DOHH2 (cell line): ENCODE data around the gene DMD.

Experiments
- EZH2phosphoT487 ChIP-seq: fragments of 200-600 bp; sonication (generic); IDR thresholded peaks from 2 replicates; pipeline ENCODE4 v1.6.1; 2017; ENCODE audit warnings: borderline replicate concordance, mild to moderate bottlenecking, antibody characterized with exemption, low read length, moderate library complexity, mixed read lengths
- TF ChIP-seq, protein P1 (sequence below): fragments of 200-600 bp; sonication (generic); IDR thresholded peaks from one replicate; pipeline ENCODE4 v1.5.1; 2014; ENCODE audit warnings: antibody characterized with exemption, mild to moderate bottlenecking, low read depth, low read length; ENCODE audit not compliant: poor library complexity, severe bottlenecking

DNA sequence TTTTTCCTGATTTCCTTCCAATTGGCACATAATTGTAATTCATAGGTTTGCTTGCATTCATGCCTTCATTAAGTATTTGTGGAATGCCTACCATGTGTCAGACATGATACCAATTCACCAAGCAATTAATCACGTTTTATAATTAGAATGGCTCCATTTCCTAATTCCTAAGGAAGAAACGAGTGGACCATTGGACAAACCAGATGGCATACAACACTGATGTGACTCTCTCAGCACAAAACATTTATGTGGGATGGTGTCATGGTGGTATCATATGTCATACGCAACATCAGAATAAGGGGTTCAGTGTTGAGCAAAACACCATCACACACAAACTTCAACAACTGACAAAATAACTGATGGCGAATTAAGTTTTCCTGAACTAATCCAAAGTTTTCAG, 502.8 kb downstream of the DMD start:
- TF ChIP-seq, protein P1, sequence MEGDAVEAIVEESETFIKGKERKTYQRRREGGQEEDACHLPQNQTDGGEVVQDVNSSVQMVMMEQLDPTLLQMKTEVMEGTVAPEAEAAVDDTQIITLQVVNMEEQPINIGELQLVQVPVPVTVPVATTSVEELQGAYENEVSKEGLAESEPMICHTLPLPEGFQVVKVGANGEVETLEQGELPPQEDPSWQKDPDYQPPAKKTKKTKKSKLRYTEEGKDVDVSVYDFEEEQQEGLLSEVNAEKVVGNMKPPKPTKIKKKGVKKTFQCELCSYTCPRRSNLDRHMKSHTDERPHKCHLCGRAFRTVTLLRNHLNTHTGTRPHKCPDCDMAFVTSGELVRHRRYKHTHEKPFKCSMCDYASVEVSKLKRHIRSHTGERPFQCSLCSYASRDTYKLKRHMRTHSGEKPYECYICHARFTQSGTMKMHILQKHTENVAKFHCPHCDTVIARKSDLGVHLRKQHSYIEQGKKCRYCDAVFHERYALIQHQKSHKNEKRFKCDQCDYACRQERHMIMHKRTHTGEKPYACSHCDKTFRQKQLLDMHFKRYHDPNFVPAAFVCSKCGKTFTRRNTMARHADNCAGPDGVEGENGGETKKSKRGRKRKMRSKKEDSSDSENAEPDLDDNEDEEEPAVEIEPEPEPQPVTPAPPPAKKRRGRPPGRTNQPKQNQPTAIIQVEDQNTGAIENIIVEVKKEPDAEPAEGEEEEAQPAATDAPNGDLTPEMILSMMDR: no peak
- no peak for TF ChIP-seq EZH2phosphoT487
